Memory B cell (primary cell): Measurements from ENCODE around the gene TPRA1.

Experiments used
- ATAC-seq: fragments of 150-1000 bp; cut with Tn5 transposase; 2 replicates; pipeline ENCODE4 v1.10.0; 2021; ENCODE audit warnings: low read depth, mild to moderate bottlenecking, moderate library complexity
- DNase-seq, 2 donors: peaks; one replicate each; pipeline ENCODE4 v3.0.0; 2022; ENCODE audit warnings: low spot score in 2 of 2
- H3K27ac Mint-ChIP-seq: one replicate; pipeline ENCODE4 v1.8.0; 2022; ENCODE audit warnings: mild to moderate bottlenecking, moderate library complexity, mixed read lengths
- H3K27me3 Mint-ChIP-seq: one replicate; pipeline ENCODE4 v1.8.0; 2022; ENCODE audit warnings: mixed read lengths
- H3K36me3 Mint-ChIP-seq: one replicate; pipeline ENCODE4 v1.8.0; 2022; ENCODE audit warnings: mild to moderate bottlenecking, mixed read lengths
- H3K4me1 Mint-ChIP-seq: one replicate; pipeline ENCODE4 v1.8.0; 2022; ENCODE audit warnings: mixed read lengths
- H3K4me3 Mint-ChIP-seq: one replicate; pipeline ENCODE4 v1.8.0; 2022; ENCODE audit warnings: mild to moderate bottlenecking, moderate library complexity, mixed read lengths
- H3K9me3 Mint-ChIP-seq: one replicate; pipeline ENCODE4 v1.8.0; 2022; ENCODE audit warnings: mixed read lengths

The TPRA1 gene

DNA sequence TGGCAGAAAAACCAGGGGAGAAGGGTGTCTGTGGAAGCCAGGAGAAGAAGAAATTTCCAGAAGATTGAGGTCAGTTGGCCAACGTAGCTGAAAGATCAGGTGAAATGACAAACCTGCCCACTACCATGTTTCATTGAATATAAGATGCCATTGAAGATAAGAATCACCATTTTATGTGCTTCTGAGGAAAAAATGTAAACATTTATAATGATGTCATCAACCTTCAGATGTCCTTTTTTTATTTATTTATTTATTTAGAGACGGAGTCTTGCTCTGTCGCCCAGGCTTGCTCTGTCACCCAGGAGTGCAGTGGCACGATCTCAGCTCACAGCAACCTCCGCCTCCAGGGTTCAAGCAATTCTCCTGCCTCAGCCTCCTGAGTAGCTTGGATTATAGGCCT lies 33.5 kb upstream of the TPRA1 start:
- Mint-ChIP-seq H3K4me3 (no peak overlapping the region), H3K4me1 (peaks cover 6% of the 10 kb centered on the region), H3K27me3 (no peaks in the 10 kb centered on the region), H3K36me3 (peaks cover 11% of the 10 kb centered on the region), H3K27ac (no peak overlapping the region), H3K9me3 (no peaks in the 10 kb centered on the region)
- no peak for ATAC-seq
- no peak for DNase-seq

DNA sequence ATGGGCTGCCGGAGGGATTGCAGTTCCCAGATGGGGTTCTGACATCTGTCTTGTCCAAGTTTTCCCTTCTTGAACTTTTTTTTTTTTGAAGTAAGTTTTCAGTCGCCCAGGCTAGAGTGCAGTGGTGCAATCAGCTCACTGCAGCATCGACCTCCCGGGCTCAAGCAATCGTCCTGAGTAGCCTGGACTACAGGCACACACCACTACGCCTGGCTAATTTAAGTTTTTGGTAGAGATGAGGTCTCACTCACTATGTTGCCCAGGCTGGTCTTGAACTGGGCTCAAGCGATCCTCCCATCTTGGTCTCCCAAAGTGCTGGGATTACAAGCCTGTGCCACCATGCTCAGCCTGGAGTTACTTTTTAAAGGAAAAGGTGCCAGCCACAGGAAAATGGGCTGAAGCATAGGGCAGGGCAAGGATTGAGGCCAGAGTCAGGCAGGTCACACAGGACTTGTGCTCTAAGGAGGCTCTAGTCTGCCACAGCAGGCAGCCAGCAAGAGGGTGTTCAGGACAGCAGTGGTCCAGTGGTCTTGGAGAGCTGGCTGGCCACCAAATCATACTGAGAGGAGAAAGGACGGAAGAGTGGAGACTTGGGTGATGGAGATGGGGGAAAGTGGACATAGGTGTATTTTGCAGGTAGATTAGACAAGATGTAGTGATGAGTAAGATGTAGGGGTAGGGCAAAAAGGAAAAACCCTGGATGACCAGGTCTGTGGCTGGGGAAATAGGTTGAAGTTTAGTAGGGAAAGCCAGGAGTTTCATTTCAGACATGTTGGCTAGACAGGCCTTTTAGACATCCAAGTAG lies 32.4 kb upstream of the TPRA1 start:
- Mint-ChIP-seq H3K9me3 (no peaks in the 10 kb centered on the region), H3K36me3 (peaks cover 22% of the 10 kb centered on the region), H3K4me1 (peaks cover 6% of the 10 kb centered on the region), H3K27me3 (no peaks in the 10 kb centered on the region), H3K27ac (no peak overlapping the region), H3K4me3 (no peak overlapping the region)
- DNase-seq: no peak
- ATAC-seq: no peak

GRCh38 chr3:127622031-127622430 lies 31.5 kb upstream of the TPRA1 start:
- Mint-ChIP-seq H3K27me3 (no peaks in the 10 kb centered on the region), H3K4me1 (peaks cover 3% of the 10 kb centered on the region), H3K9me3 (no peaks in the 10 kb centered on the region), H3K4me3 (no peak overlapping the region), H3K36me3 (peaks cover 28% of the 10 kb centered on the region), H3K27ac (no peak overlapping the region)
- DNase-seq (no peak), ATAC-seq (no peak)

- ATAC-seq: no peak
- Mint-ChIP-seq H3K4me1 (no peaks in the 10 kb centered on the region), H3K27ac (no peak overlapping the region), H3K27me3 (no peaks in the 10 kb centered on the region), H3K36me3 (peaks cover 35% of the 10 kb centered on the region), H3K9me3 (no peaks in the 10 kb centered on the region), H3K4me3 (no peak overlapping the region)
- no peak for DNase-seq
Measured at GRCh38 chr3:127620637-127621375, 30.3 kb upstream of the TPRA1 start.

DNA sequence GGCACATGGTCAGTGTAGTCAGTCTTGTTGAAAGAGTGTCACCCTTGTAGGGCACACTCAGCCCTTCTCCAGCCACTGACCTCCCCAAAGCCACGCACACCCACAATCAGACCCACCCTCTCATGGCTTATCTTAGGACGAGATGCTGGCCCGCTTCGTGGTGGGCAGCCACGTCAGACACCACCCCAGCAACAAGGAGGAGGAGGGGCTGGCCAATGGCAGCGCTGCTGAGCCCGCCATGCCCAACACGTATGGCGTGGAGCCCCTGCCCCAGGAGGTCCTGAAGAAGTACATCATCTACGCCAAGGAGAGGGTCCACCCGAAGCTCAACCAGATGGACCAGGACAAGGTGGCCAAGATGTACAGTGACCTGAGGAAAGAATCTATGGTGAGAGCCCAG lies 28.4 kb upstream of the TPRA1 start:
- DNase-seq (no peak), ATAC-seq (no peak)
- Mint-ChIP-seq H3K9me3 (no peaks in the 10 kb centered on the region), H3K4me3 (no peak overlapping the region), H3K36me3 (peaks cover 48% of the 10 kb centered on the region), H3K27me3 (no peaks in the 10 kb centered on the region), H3K27ac (no peak overlapping the region), H3K4me1 (no peaks in the 10 kb centered on the region)

GRCh38 chr3:127616836-127617605 lies 26.5 kb upstream of the TPRA1 start:
- ATAC-seq (no peak), DNase-seq (no peak)
- no peak overlapping the region for H3K27ac Mint-ChIP-seq
- H3K36me3 Mint-ChIP-seq: peaks cover 55% of the 10 kb centered on the region
- no peaks in the 10 kb centered on the region for H3K4me1 Mint-ChIP-seq
- no peak overlapping the region for H3K4me3 Mint-ChIP-seq
- no peaks in the 10 kb centered on the region for H3K9me3 Mint-ChIP-seq
- no peaks in the 10 kb centered on the region for H3K27me3 Mint-ChIP-seq

DNA sequence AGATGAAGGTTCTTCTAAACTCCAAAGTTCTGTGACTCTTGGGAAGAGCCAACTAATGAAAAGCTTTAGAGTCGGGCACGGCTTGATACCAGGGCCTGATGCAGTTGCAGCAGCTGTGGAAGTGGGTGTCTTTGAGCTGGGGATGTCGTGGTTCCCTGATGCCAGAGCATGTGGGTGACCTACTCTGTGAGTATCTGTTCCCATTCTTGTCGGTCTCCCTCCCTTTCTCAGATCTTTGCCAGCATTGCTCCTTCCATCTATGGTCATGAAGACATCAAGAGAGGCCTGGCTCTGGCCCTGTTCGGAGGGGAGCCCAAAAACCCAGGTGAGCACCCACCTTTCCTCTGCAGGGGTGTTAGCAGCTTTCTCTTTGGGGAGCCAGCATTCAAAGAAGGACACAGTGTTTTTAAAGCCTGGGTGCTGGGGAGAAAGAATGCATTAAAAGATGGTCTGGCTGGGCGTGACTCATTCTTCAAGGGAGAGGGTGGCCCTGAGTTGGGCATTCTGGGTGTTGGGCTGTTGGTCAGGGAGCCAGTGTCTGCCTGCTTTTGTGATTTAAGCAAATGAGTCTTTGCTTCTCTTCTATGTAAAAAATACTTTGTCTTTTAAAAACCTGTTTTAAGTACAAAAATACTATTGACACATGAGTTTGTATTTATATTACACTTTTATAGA lies 25.2 kb upstream of the TPRA1 start:
- peaks cover 55% of the 10 kb centered on the region for H3K36me3 Mint-ChIP-seq
- no peaks in the 10 kb centered on the region for H3K9me3 Mint-ChIP-seq
- H3K27ac Mint-ChIP-seq: no peak overlapping the region

DNA sequence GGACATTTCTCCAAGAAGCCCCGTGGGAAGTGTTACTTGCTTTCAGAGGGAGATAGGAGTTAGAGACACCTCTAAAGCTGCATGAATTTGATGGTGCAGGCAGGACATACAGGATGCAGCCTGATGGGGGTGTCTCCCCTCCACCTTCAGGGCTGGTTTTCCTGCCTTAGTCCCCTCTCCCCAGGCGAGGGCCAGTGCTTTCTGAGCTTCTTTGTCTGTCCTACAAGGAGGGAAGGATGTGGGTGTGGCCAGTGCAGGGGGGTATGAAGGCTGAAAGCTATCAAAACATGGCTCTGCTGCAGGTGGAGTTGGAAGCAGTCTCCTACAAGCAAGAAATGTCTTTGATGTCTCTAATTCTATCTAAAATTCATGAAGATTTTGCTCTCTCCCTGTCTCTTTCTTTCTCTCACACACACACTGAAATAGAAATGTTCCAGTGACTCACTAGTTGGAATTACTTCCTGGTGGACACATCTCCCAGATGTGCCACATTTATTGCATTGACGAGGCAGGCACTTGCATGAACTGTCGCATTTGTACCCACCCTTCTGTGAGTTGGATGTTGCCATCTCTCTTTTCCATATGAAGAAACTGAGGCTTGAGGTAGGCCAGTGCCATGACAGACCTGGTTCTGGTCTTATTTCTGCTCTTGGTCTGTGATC lies 24.5 kb upstream of the TPRA1 start:
- Mint-ChIP-seq H3K4me3 (no peak overlapping the region), H3K27ac (no peak overlapping the region), H3K9me3 (no peaks in the 10 kb centered on the region), H3K36me3 (peaks cover 58% of the 10 kb centered on the region), H3K27me3 (no peaks in the 10 kb centered on the region), H3K4me1 (peaks cover 3% of the 10 kb centered on the region)
- ATAC-seq: no peak
- DNase-seq: no peak

More for the DNA sequence above, 25.2 kb upstream of the TPRA1 start:
- no peaks in the 10 kb centered on the region for H3K4me1 Mint-ChIP-seq
- no peak for DNase-seq
- no peak for ATAC-seq
- H3K27me3 Mint-ChIP-seq: no peaks in the 10 kb centered on the region
- no peak overlapping the region for H3K4me3 Mint-ChIP-seq

GRCh38 chr3:127613406-127613805 lies 22.9 kb upstream of the TPRA1 start:
- DNase-seq (no peak), ATAC-seq (no peak)
- Mint-ChIP-seq H3K27me3 (no peaks in the 10 kb centered on the region), H3K4me1 (peaks cover 10% of the 10 kb centered on the region), H3K36me3 (peaks cover 59% of the 10 kb centered on the region), H3K4me3 (no peak overlapping the region), H3K27ac (no peak overlapping the region), H3K9me3 (no peaks in the 10 kb centered on the region)

DNA sequence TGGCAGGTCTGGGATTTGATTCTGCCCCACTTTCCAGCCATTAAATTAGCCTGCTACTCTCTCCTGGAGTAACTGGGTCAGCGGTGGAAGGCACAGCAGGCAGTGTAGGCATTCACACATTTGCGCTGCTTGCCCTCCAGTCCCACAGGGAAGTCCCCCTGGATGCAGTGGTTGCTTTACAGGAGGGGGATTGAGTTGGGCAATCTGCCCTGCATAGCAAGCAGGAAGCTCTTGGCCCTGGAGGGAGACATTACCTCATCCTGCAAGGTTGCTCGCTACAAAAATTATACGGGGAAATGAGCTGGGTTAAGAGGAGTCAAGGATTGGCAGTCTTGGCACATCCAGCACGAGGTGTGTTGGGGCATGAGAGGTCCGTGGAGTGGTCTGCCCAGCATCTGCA lies 22.4 kb upstream of the TPRA1 start:
- no peaks in the 10 kb centered on the region for H3K9me3 Mint-ChIP-seq
- DNase-seq (no peak), ATAC-seq (no peak)
- no peak overlapping the region for H3K27ac Mint-ChIP-seq
- no peaks in the 10 kb centered on the region for H3K27me3 Mint-ChIP-seq
- no peak overlapping the region for H3K4me3 Mint-ChIP-seq
- H3K36me3 Mint-ChIP-seq: peaks cover 59% of the 10 kb centered on the region
- peaks cover 11% of the 10 kb centered on the region for H3K4me1 Mint-ChIP-seq

DNA sequence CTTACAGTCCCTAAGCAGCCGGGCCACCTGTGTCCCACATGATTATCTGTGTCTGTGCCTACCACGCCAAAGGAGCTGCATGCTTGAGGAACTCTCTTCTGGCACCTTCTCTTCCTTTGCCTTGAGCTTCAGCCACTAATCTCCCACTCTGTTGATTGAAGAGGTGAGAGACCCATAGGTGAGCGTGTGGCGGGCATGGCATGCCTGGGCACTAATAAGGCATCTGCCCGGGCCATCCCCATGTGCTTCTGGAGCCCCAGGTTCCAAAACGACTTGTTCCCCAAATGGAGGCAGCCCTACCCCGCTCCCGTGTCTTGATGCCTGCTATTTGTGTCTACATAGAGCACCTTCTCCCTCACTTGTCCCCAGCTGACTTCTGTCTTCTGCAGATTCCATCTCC lies 20.7 kb upstream of the TPRA1 start:
- ATAC-seq: no peak
- H3K4me3 Mint-ChIP-seq: no peak overlapping the region
- no peak for DNase-seq
- no peaks in the 10 kb centered on the region for H3K27me3 Mint-ChIP-seq
- peaks cover 61% of the 10 kb centered on the region for H3K36me3 Mint-ChIP-seq
- H3K4me1 Mint-ChIP-seq: peaks cover 11% of the 10 kb centered on the region
- H3K9me3 Mint-ChIP-seq: no peaks in the 10 kb centered on the region
- no peak overlapping the region for H3K27ac Mint-ChIP-seq

- peaks cover 11% of the 10 kb centered on the region for H3K4me1 Mint-ChIP-seq
- no peaks in the 10 kb centered on the region for H3K27me3 Mint-ChIP-seq
- no peaks in the 10 kb centered on the region for H3K9me3 Mint-ChIP-seq
- no peak overlapping the region for H3K27ac Mint-ChIP-seq
- no peak for DNase-seq
- H3K36me3 Mint-ChIP-seq: peaks cover 62% of the 10 kb centered on the region
- peak; percentile 56 for ATAC-seq
- H3K4me3 Mint-ChIP-seq: no peak overlapping the region
Measured at GRCh38 chr3:127610105-127610504, 19.6 kb upstream of the TPRA1 start.

GRCh38 chr3:127608362-127608718 lies 17.8 kb upstream of the TPRA1 start:
- Mint-ChIP-seq H3K36me3 (peaks cover 68% of the 10 kb centered on the region), H3K4me1 (peaks cover 13% of the 10 kb centered on the region), H3K4me3 (no peak overlapping the region), H3K9me3 (no peaks in the 10 kb centered on the region), H3K27ac (no peak overlapping the region), H3K27me3 (no peaks in the 10 kb centered on the region)
- DNase-seq: no peak
- ATAC-seq: no peak
